ENCODE data around the gene YJU2.

DNA sequence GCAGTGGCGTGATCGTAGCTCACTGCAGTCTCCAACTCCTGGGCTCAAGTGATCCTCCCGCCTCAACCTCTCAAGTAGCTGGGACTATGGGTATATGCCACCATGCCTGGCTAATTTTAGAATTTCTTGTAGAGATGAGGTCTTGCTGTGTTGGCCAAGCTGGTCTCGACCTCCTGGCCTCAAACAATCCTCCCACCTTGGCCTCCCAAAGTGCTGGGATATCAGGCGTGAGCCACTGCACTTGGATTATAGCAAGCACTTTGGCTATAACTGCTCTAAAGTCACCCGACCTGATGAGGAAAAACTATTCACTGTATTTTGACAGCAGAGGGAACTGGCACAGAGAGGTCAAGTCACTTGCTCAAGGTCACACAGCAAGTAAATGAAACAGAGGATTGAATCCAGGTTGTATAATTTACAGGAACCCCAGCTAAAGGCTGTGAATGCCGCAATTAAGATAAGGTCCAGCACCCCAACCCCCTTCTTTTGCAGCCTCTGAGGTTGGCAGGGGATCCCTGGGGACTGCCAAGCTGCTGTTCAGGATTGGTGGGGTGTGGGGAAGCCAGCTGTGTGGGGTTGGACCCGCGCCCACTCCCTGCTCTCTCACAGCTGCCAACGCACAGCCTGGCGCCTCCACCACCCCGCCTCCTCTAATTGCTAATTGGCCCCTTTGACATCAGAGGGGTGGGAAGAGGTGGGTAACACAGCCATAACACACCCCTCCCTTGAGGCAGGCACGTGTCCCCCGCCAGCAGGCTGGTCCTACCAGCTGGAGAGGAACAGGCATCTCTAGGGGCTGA lies 49.3 kb downstream of the YJU2 start:
- TF ChIP-seq POLR2A (IDR thresholded peaks at IDR 0.05), result no peak
- TF ChIP-seq, protein P1, sequence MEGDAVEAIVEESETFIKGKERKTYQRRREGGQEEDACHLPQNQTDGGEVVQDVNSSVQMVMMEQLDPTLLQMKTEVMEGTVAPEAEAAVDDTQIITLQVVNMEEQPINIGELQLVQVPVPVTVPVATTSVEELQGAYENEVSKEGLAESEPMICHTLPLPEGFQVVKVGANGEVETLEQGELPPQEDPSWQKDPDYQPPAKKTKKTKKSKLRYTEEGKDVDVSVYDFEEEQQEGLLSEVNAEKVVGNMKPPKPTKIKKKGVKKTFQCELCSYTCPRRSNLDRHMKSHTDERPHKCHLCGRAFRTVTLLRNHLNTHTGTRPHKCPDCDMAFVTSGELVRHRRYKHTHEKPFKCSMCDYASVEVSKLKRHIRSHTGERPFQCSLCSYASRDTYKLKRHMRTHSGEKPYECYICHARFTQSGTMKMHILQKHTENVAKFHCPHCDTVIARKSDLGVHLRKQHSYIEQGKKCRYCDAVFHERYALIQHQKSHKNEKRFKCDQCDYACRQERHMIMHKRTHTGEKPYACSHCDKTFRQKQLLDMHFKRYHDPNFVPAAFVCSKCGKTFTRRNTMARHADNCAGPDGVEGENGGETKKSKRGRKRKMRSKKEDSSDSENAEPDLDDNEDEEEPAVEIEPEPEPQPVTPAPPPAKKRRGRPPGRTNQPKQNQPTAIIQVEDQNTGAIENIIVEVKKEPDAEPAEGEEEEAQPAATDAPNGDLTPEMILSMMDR (IDR thresholded peaks at IDR 0.05), result no peak

Data from uterus (tissue), 2 donors.